OCI-LY1 (cell line): Measurements from ENCODE around the gene TMEM198.

Source experiments
- CTCF ChIP-seq: fragments of 200-600 bp; sonication (generic), shearing (Covaris generic); IDR thresholded peaks from 2 replicates; pipeline ENCODE4 v1.5.1; 2017; ENCODE audit warnings: mild to moderate bottlenecking, antibody characterized with exemption, low read length, moderate library complexity, mixed read lengths
- EZH2 ChIP-seq: fragments of 200-600 bp; sonication (generic), shearing (Covaris generic); IDR thresholded peaks from 2 replicates; pipeline ENCODE4 v1.8.0; 2017; ENCODE audit warnings: borderline replicate concordance, mixed run types, mild to moderate bottlenecking, antibody characterized with exemption, low read length, moderate library complexity, mixed read lengths

- TF ChIP-seq CTCF (no peak), EZH2 (no peak)
Measured at GRCh38 chr2:219565130-219566080, 21.6 kb downstream of the TMEM198 start.
